Liver (tissue), 9 donors: ENCODE data around the gene FGR. TPM values are rescaled to one million over a fixed set of nuclear protein-coding genes. Genes with fewer than 3 reads are reported as not detected.

Experiments used
- DNase-seq: peaks from one replicate; pipeline ENCODE4 v3.0.0-alpha.2; 2017; ENCODE audit warnings: low spot score
- H3K27ac ChIP-seq, 2 donors: one replicate each; pipeline ENCODE4 v1.7.0; 2013; ENCODE audit warnings: inconsistent platforms in 2 of 2, low read length in 2 of 2, control low read depth in 1 of 2, low read depth in 1 of 2, mild to moderate bottlenecking in 1 of 2
- H3K27me3 ChIP-seq, 4 donors: one replicate each; pipeline versions ENCODE4 v1.6.1 to v1.7.0; 2013; ENCODE audit warnings: low read length in 3 of 4, inconsistent platforms in 1 of 4, mild to moderate bottlenecking in 1 of 4, moderate library complexity in 1 of 4; ENCODE audit not compliant: control insufficient read depth in 4 of 4, insufficient read depth in 4 of 4
- H3K36me3 ChIP-seq, 4 donors: one replicate each; pipeline versions ENCODE4 v1.6.1 to v1.7.0; 2013; ENCODE audit warnings: low read length in 3 of 4, mild to moderate bottlenecking in 3 of 4, low read depth in 1 of 4, moderate library complexity in 1 of 4; ENCODE audit not compliant: control insufficient read depth in 4 of 4, insufficient read depth in 3 of 4
- H3K4me1 ChIP-seq, 4 donors: one replicate each; pipeline versions ENCODE4 v1.6.1 to v1.7.0; 2013; ENCODE audit warnings: low read length in 3 of 4, mild to moderate bottlenecking in 3 of 4, moderate library complexity in 1 of 4; ENCODE audit not compliant: control insufficient read depth in 4 of 4, insufficient read depth in 4 of 4
- H3K4me3 ChIP-seq, 3 donors: one replicate each; pipeline versions ENCODE4 v1.6.1 to v1.7.0; 2013; ENCODE audit warnings: low read length in 3 of 3, control low read depth in 1 of 3, low read depth in 1 of 3, mild to moderate bottlenecking in 1 of 3
- H3K9ac ChIP-seq, 2 donors: one replicate each; pipeline ENCODE4 v1.7.0; 2013; ENCODE audit warnings: low read length in 2 of 2, mild to moderate bottlenecking in 2 of 2, moderate library complexity in 2 of 2, control low read depth in 1 of 2, low read depth in 1 of 2
- H3K9me3 ChIP-seq, 4 donors: one replicate each; pipeline versions ENCODE4 v1.6.1 to v1.7.0; 2013; ENCODE audit warnings: low read length in 3 of 4; ENCODE audit not compliant: control insufficient read depth in 4 of 4
- EGR1 ChIP-seq, 2 donors: IDR thresholded peaks; 2 replicates each; pipeline ENCODE4 v1.6.1; 2016 to 2018; ENCODE audit warnings: antibody characterized with exemption in 2 of 2, low read depth in 2 of 2
- FOXA1 ChIP-seq: IDR thresholded peaks from 2 replicates; pipeline ENCODE4 v1.6.1; 2016; ENCODE audit warnings: antibody characterized with exemption
- FOXA2 ChIP-seq: IDR thresholded peaks from 2 replicates; pipeline ENCODE4 v1.6.1; 2016; ENCODE audit warnings: antibody characterized with exemption
- GABPA ChIP-seq, 2 donors: IDR thresholded peaks in 1 of 2; conservative IDR thresholded peaks in 1 of 2; 2 replicates each; pipeline ENCODE4 v1.6.1; 2016; ENCODE audit warnings: antibody characterized with exemption in 2 of 2, mild to moderate bottlenecking in 1 of 2, moderate library complexity in 1 of 2
- HNF4A ChIP-seq, 2 donors: conservative IDR thresholded peaks; 2 replicates each; pipeline ENCODE4 v1.6.1; 2016; ENCODE audit warnings: antibody characterized with exemption in 2 of 2, mild to moderate bottlenecking in 2 of 2
- HNF4G ChIP-seq: IDR thresholded peaks from 2 replicates; pipeline ENCODE4 v1.6.1; 2016; ENCODE audit warnings: antibody characterized with exemption
- JUND ChIP-seq, 2 donors: IDR thresholded peaks; 2 replicates each; pipeline ENCODE4 v1.6.1; 2016; ENCODE audit warnings: antibody characterized with exemption in 2 of 2
- NR2F2 ChIP-seq: IDR thresholded peaks from 2 replicates; pipeline ENCODE4 v1.6.1; 2016; ENCODE audit warnings: antibody characterized with exemption
- RAD21 ChIP-seq, 2 donors: IDR thresholded peaks; 2 replicates each; pipeline ENCODE4 v1.6.1; 2016; ENCODE audit warnings: antibody characterized with exemption in 2 of 2, mild to moderate bottlenecking in 2 of 2
- RXRA ChIP-seq, 2 donors: IDR thresholded peaks; 2 replicates each; pipeline ENCODE4 v1.6.1; 2017 to 2018; ENCODE audit warnings: antibody characterized with exemption in 2 of 2, mild to moderate bottlenecking in 1 of 2
- TAF1 ChIP-seq: conservative IDR thresholded peaks from 2 replicates; pipeline ENCODE4 v1.6.1; 2016; ENCODE audit warnings: antibody characterized with exemption, mild to moderate bottlenecking
- WGBS: extraction: QIAGEN DNeasy Blood & Tissue Kit; methylation state at CpG from one replicate; pipeline ENCODE4 v1.1.7; 2013; 5-methylcytosine and 5-hydroxymethylcytosine counted together
- polyA plus RNA-seq, 2 donors: library from polyadenylated mRNA; stranded (reverse) in 1 of 2; unstranded in 1 of 2; fragments of 200-250 nt in 1 of 2; fragments of >200 nt in 1 of 2; fragmentation: Nextera tagmentation in 1 of 2; extraction: Ambion mirVana in 1 of 2; gene quantifications; one replicate each; pipeline versions ENCODE4 v1.2.1 to v1.2.3, GENCODE V29; 2013 to 2015
- total RNA-seq, 2 donors: library from RNA; depleted of rRNA; stranded (reverse); fragments of >200 nt; gene quantifications; one replicate each; pipeline ENCODE4 v1.2.3, GENCODE V29; 2014
- TF ChIP-seq, protein P1 (sequence below): IDR thresholded peaks from 2 replicates; pipeline ENCODE4 v1.6.1; 2016; ENCODE audit warnings: antibody characterized with exemption
- TF ChIP-seq, protein P2 (sequence below): fragments of 150-350 bp; IDR thresholded peaks from 2 replicates; pipeline ENCODE4 v1.5.1; 2017; ENCODE audit warnings: improper control_type of control experiment, low read depth, low read length; ENCODE audit not compliant: missing input control
- TF ChIP-seq, protein P3 (sequence below): IDR thresholded peaks from 2 replicates; pipeline ENCODE4 v1.6.1; 2016; ENCODE audit warnings: antibody characterized with exemption
- TF ChIP-seq, protein P4 (sequence below): IDR thresholded peaks from 2 replicates; pipeline ENCODE4 v1.6.1; 2016; ENCODE audit warnings: antibody characterized with exemption, mild to moderate bottlenecking
- donor health status: healthy.
- donor health status: healthy.
- donor health status: healthy.
- donor health status: healthy.
- donor health status: healthy.

FGR gene
- total and polyA plus RNA-seq, 4 donors = 2.8 to 20.2 (median 6.2) TPM

DNA sequence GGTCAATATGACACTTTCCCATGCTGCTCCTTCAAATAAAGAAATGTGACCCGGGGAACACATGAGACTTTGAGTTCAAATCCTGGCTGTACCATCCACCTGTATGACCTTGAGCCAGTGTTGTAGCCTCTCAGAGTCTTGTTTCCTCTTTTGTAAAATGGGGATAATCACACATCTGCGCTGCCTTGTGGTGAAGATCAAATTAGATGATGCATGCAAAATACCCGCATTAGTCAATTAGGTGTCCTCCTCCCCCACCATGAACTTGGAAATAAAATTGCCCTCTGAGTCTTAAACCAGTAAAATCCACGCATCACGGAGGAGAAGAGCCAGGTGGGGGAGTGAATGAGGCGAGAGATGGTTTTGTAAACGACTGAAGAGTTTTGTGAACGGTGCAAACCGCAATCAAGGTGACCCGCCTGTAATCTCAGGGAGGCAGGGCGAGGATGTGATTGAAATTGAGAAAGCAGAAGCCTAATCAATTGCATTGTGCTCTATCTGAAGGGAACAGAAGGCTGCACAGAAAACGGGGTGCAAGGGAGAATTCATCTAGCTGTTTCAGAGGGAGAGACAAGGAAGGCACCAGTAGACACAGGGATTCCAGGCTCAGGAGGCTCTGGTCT, 25.3 kb downstream of the FGR start:
- no peak for DNase-seq
- WGBS = 73% methylated on average over 12 of the region's 12 CpGs
- Histone ChIP-seq H3K4me3 (no peak overlapping the region), H3K27ac (no peak overlapping the region), H3K4me1 (peaks cover 0 to 3% (median 0%) of the 10 kb centered on the region in 4 donors), H3K9me3 (no peaks in the 10 kb centered on the region), H3K36me3 (no peaks in the 10 kb centered on the region), H3K27me3 (peaks cover 0 to 3% (median 0%) of the 10 kb centered on the region in 4 donors), H3K9ac (no peak overlapping the region)
- TF ChIP-seq EGR1 (IDR thresholded peaks at IDR 0.05; ENCODE audit: low read depth in 2 of 2) = no peak
- TF ChIP-seq, protein P1, sequence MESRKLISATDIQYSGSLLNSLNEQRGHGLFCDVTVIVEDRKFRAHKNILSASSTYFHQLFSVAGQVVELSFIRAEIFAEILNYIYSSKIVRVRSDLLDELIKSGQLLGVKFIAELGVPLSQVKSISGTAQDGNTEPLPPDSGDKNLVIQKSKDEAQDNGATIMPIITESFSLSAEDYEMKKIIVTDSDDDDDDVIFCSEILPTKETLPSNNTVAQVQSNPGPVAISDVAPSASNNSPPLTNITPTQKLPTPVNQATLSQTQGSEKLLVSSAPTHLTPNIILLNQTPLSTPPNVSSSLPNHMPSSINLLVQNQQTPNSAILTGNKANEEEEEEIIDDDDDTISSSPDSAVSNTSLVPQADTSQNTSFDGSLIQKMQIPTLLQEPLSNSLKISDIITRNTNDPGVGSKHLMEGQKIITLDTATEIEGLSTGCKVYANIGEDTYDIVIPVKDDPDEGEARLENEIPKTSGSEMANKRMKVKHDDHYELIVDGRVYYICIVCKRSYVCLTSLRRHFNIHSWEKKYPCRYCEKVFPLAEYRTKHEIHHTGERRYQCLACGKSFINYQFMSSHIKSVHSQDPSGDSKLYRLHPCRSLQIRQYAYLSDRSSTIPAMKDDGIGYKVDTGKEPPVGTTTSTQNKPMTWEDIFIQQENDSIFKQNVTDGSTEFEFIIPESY = no peak
- TF ChIP-seq HNF4A (conservative IDR thresholded peaks at IDR 0.05) = no peak
- no peak for TF ChIP-seq FOXA1
- no peak for TF ChIP-seq HNF4G
- TF ChIP-seq, protein P2, sequence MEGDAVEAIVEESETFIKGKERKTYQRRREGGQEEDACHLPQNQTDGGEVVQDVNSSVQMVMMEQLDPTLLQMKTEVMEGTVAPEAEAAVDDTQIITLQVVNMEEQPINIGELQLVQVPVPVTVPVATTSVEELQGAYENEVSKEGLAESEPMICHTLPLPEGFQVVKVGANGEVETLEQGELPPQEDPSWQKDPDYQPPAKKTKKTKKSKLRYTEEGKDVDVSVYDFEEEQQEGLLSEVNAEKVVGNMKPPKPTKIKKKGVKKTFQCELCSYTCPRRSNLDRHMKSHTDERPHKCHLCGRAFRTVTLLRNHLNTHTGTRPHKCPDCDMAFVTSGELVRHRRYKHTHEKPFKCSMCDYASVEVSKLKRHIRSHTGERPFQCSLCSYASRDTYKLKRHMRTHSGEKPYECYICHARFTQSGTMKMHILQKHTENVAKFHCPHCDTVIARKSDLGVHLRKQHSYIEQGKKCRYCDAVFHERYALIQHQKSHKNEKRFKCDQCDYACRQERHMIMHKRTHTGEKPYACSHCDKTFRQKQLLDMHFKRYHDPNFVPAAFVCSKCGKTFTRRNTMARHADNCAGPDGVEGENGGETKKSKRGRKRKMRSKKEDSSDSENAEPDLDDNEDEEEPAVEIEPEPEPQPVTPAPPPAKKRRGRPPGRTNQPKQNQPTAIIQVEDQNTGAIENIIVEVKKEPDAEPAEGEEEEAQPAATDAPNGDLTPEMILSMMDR = no peak
- TF ChIP-seq, protein P3, sequence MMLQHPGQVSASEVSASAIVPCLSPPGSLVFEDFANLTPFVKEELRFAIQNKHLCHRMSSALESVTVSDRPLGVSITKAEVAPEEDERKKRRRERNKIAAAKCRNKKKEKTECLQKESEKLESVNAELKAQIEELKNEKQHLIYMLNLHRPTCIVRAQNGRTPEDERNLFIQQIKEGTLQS = no peak
- TF ChIP-seq, protein P4, sequence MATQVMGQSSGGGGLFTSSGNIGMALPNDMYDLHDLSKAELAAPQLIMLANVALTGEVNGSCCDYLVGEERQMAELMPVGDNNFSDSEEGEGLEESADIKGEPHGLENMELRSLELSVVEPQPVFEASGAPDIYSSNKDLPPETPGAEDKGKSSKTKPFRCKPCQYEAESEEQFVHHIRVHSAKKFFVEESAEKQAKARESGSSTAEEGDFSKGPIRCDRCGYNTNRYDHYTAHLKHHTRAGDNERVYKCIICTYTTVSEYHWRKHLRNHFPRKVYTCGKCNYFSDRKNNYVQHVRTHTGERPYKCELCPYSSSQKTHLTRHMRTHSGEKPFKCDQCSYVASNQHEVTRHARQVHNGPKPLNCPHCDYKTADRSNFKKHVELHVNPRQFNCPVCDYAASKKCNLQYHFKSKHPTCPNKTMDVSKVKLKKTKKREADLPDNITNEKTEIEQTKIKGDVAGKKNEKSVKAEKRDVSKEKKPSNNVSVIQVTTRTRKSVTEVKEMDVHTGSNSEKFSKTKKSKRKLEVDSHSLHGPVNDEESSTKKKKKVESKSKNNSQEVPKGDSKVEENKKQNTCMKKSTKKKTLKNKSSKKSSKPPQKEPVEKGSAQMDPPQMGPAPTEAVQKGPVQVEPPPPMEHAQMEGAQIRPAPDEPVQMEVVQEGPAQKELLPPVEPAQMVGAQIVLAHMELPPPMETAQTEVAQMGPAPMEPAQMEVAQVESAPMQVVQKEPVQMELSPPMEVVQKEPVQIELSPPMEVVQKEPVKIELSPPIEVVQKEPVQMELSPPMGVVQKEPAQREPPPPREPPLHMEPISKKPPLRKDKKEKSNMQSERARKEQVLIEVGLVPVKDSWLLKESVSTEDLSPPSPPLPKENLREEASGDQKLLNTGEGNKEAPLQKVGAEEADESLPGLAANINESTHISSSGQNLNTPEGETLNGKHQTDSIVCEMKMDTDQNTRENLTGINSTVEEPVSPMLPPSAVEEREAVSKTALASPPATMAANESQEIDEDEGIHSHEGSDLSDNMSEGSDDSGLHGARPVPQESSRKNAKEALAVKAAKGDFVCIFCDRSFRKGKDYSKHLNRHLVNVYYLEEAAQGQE = no peak
- no peak for TF ChIP-seq JUND (IDR thresholded peaks at IDR 0.05)
- TF ChIP-seq GABPA (IDR thresholded peaks at IDR 0.05 in 1 of 2, conservative IDR thresholded peaks at IDR 0.05 in 1 of 2) = no peak
- no peak for TF ChIP-seq RXRA (IDR thresholded peaks at IDR 0.05)
- TF ChIP-seq NR2F2 = no peak
- TF ChIP-seq TAF1 = no peak
- TF ChIP-seq RAD21 (IDR thresholded peaks at IDR 0.05) = no peak

DNA sequence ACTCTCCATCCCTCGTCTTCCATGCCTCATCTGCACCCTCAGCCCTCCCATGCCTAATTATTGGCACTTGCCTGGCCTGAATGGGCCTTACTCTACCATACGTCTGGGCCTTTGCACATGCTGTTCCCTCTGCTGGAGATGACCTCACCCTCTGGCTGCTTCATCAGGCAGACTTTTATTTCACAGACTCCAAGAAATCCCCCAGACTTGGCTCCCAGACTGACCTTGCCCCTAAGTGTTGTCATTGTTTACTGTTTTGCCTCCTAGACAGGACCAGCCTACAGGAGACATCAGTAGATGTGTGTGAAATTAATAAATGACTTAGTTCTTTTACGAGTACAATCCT, 25.8 kb downstream of the FGR start:
- Histone ChIP-seq H3K36me3 (no peaks in the 10 kb centered on the region), H3K27me3 (no peaks in the 10 kb centered on the region), H3K27ac (no peak overlapping the region), H3K4me3 (no peak overlapping the region), H3K4me1 (peaks cover 0 to 3% (median under 1%) of the 10 kb centered on the region in 4 donors), H3K9me3 (no peaks in the 10 kb centered on the region), H3K9ac (no peak overlapping the region)
- TF ChIP-seq FOXA2 = no peak
- TF ChIP-seq HNF4G = no peak
- TF ChIP-seq, protein P3 = no peak
- no peak for TF ChIP-seq GABPA (IDR thresholded peaks at IDR 0.05 in 1 of 2, conservative IDR thresholded peaks at IDR 0.05 in 1 of 2)
- TF ChIP-seq, protein P2 = no peak
- no peak for TF ChIP-seq RXRA (IDR thresholded peaks at IDR 0.05)
- TF ChIP-seq HNF4A (conservative IDR thresholded peaks at IDR 0.05) = no peak
- no peak for TF ChIP-seq JUND (IDR thresholded peaks at IDR 0.05)
- 74% methylated on average over 3 of the region's 3 CpGs for WGBS
- no peak for DNase-seq
